Activated naive CD4-positive, alpha-beta T cell treated with anti-CD3 and anti-CD28 coated beads, Interleukin-2, amount 50 U/mL, for 16 hours (primary cell): Measurements from ENCODE around the gene CYTH3.

Experiments
- DNase-seq: peaks from one replicate; pipeline ENCODE4 v3.0.0-alpha.2; 2020

The CYTH3 gene

DNA sequence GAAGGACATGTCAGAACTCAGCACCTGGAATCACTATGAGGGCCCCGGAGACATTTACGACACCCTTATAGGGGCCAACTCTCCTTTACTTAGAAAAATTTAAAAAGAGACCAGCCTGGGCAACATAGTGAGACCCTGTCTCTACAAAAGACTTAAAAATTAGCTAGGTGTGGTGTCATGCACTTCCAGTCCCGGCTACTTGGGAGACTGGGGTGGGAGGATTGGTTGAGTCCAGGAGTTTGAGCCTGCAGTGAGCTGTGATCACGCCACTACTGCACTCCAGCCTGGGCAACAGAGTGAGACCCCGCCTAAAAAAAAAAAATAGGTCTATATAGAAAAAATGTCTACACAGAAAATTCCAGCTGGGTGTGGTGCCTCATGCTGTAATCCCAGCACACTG, 7.5 kb upstream of the CYTH3 start:
- no peak for DNase-seq

GRCh38 chr7:6279341-6279740, 6.9 kb upstream of the CYTH3 start:
- DNase-seq = no peak

GRCh38 chr7:6278749-6279310, 6.4 kb upstream of the CYTH3 start:
- DNase-seq = no peak

- no peak for DNase-seq
Measured at GRCh38 chr7:6277476-6277875, 5.1 kb upstream of the CYTH3 start.

GRCh38 chr7:6276911-6277408, 4.5 kb upstream of the CYTH3 start:
- no peak for DNase-seq

DNA sequence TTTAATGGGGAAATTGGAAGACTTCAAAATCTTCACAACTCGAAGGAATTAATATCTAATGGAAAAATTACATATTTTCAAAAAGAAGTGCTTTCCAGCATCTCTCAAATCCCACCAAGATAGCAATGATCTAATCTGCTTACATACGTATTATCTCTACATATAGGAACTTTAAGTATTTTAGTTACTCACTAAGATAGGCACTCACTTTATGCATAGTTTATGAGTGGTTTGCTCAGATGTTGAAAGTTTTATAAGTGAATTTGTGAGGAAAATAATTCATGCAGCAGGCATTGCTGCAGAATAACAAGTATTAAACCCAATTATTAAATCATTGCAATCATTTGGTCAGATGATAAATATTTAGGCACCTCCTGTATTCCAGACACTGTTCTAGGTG, 2.3 kb upstream of the CYTH3 start:
- DNase-seq = no peak

DNA sequence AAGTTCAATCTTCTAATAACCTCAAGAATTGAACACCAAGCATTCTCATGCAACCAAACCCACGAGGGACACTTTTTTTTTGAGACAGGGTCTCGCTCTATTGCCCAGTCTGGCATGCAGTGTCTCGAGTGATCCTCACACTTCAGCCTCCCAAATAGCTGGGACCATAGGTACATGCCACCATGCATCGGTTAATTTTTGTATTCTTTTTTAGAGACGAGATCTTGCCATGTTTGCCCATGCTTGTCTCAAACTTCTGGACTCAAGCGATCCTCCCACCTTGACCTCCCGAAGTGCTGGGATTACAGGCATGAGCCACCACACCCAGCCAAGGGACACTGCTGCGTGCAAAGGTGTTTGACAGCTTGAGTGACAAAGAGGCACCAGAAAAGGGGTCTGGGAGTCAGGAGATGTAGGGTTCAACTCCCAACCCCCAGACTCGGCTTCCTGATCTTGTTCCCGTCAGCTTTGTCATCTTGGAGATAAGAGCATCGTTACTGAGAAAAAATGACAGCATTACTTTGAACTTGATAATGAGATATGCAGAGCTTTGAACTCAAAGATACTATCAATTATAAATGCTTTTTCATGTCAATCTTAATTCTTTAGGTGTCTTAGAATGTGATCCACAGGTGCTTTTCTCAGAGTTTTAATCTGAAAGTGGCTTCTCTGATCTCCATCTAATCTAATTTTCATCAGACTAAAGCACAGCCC, 1.6 kb upstream of the CYTH3 start:
- no peak for DNase-seq

GRCh38 chr7:6273380-6273837, 985 bp upstream of the CYTH3 start:
- no peak for DNase-seq

DNA sequence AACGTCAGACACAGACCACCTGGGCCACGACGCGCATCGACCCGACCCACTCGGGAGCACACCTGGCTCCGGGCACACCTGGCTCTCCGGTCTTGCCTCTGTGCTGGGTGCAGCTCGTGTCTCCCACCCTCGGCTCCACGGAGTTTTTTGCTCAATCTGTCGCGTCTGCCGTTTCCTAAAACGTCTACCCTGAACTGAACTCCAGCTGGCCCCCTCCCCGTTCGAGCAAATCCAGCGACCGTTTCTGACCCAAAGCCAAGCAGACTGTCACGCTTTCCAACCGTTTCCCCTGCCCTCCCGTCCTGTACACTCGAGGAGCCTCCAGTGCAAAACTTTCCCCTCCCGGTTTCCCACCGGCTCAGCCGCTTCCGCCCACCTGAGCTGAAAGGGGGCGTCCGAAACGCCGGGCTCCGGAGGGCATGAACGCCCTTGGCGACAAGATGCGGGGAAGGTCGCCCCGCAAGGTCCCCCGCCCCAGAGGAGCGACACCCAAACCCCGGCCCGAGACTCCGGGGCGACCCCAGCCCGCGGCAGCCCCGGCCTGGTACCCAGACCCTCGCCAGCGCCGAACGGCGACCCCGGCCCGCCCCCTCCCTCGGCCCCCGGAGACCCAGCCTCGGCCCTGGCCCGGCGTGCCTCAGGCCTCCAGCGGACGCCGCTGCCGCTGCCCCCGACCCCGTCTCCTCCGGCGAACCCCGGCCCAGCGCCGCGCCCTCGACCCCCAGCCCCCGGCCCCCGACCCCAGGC, 557 bp downstream of the CYTH3 start:
- DNase-seq = peak; percentile 25

DNA sequence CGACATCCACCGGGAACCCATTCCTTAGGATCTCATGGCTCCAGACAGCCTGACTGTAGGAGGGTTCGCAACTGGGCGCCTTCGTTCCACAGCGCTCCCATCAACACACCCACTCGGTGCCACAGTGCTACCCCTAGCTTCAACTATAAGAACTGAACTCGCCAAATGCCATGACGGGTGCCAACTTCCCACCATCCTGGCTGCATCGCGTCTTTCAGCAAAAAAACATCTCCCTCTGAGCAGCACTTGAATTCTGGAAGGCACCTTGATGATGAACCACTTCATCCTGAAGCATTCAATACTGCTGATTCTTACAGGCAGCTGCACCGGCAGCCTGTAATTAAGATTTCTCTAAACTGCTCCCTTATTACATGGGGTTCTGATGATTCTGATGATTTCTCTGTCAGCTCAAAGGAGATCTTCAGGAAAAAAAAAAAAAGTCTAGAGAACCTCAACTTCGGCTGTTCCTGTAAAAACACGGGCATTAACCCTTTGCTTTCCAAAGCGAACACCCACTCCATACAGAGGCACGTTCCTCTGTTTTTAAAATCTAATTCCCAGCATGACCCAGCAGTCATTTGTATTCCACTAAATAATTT, 1.3 kb downstream of the CYTH3 start:
- peak; percentile 32 for DNase-seq

GRCh38 chr7:6269527-6269926, 2.9 kb downstream of the CYTH3 start:
- no peak for DNase-seq

- DNase-seq = no peak
Measured at GRCh38 chr7:6268907-6269306, 3.5 kb downstream of the CYTH3 start.

DNA sequence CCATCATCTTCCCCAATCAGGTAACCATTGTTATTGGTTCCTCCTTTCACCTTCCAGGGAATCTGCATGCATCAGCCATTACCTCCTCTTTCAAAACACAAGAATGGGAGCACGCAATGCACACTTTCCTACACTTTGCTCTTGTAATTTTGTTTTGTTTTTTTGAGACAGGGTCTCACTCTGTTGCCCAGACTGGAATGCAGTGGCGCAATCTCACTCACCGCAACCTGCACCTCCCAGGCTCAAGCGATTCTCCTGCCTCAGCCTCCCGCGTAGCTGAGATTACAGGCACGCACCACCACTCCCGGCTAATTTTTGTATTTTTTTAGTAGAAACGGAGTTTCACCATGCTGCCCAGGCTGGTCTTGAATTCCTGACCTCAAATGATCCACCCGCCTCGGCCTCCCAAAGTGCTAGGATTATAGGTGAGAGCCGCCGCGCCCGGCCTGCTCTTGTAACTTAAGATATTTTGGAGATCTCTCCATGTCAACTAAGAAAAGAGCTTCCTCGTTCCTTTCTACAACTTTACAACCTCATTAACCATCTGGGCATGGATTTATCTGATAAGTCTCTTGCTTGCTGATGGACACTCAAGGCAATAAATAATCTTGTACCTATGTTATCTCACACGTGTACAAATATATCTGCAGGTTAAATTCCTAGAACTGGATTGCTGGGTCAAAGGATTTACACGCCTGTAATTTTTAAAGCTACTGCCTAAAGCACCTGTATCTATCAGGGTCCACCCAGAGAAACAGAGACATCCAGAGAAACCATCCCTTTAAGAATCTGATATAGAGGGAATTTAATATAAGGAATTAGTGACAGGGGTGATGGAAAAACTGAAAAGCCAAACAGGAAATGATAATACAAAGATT, 4.2 kb downstream of the CYTH3 start:
- no peak for DNase-seq

GRCh38 chr7:6266699-6267098, 5.7 kb downstream of the CYTH3 start:
- DNase-seq = no peak

DNA sequence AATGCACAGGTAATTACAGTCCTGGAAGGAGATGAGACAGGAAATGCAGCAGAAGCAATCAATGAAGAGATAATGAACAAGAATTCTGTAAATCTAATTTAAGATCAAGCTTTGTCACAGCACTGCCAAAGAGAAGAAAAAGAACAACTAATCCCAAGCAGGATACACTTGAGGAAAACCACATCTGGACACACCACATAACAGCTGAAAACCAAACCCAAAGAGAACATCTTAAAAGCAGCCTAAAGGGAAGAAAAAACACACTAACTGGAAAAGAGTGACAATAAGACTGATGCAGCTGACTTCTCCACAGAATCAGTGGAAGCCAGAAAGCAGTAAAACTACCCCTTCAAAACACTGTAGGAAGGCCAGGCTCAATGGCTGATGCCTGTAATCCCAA, 10.2 kb downstream of the CYTH3 start:
- no peak for DNase-seq

DNA sequence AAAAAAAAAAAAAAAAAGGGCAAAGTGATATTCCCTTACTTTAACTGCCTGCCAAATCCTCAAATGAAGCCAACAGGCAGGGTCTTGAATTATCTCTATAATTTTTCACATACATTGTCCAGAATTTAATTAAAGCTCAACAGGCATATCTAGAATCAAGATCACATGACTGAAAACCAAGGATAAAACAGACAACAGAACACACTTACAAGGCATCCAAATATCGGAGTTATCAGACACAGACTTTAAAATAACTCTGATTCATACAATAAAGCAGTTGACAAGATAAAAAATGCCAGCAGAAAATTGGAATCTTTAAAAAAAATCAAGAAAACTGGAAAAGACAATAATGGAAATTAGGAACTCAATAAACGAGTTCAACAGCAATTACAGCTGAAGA, 10.7 kb downstream of the CYTH3 start:
- no peak for DNase-seq

DNA sequence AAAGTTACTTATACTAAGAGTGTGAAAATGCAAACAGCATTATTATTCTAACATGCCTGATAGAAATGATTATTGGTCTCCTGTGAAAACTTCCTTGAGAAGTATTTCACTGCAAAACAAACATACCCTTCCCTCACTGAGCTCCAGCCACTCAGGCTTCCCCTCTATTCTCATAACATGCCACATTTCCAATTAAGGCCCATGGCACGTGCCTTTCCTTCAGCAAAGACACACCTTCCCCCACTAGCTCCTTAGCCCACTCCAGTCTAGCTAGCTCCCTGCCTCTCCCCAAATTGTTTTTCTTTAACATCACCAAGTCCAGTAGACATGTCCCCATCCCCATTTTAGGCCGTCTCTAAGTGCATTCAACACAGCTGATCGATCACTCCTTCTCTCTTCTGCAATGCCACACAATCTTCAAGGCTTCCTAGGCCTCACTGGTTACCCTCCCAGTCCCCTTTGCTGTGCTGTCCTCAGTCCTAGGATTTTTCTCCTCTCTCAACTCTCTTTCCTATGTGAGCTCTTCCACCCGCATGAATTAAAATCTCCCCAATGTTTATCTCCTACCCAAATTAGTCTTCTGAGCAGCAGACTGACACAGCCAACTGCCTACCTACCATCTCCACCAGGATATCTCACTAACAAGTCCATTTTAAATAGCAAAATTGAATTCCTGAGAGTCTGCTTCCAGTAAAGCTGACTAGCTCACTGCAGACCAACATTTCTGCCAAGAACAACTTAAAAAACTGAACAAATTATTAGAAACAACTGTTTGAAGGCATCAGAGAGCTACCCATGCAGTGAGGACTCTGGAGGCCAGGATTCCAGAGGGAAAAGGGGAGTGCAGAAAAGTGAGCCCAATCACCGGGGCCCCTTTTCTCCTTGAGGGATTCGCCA, 11.9 kb downstream of the CYTH3 start:
- no peak for DNase-seq

- no peak for DNase-seq
Measured at GRCh38 chr7:6259257-6259656, 13.2 kb downstream of the CYTH3 start.

DNA sequence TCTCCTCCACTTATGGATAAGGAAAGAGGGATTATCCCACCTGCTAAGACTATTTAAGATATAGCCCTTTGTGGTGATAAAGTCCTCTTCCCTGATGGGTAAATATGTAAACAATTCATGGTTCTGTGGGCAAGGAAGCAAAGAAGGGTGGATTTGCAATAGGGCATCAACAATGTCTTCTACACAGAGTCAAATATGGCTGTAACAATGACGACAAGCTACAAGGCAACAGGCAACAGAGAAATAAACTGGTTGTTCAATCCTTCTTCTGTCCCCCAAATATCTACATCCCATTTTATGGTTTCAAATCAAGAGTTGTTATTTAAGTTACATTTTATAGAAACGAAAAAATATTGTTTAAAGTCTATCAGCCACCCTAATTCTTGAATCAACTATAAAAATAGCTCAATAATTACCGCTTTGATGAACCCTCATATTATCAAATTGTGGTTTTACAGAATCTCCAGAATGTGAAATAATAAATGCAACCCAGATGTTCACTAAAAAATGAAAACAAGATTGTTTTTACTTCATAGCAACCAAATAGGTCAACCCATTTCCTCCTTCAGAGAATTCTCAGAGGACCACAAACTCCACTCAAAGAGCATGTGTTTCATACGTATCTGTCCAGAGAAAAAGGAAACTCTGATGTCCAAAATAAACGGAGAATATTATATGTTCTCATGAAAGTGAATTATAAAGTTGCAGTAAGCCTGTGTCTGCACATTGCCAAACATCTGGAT, 13.8 kb downstream of the CYTH3 start:
- DNase-seq = no peak

- DNase-seq = no peak
Measured at GRCh38 chr7:6257675-6258074, 14.7 kb downstream of the CYTH3 start.
